SK-N-SH treated with all-trans-retinoic acid at 6 μM for 48 hours (cell line): ENCODE measurements around the gene MS4A1.

Source experiments
- ATAC-seq: fragments of 200-7000 bp; cut with Tn5 transposase; 3 replicates; pipeline ENCODE4 v1.9.1; 2020; ENCODE audit warnings: mild to moderate bottlenecking, moderate library complexity
- BACH2 ChIP-seq: fragments of 250-450 bp; sonication (Bioruptor Pico); IDR thresholded peaks from 2 replicates; pipeline ENCODE4 v1.9.0; 2021; ENCODE audit warnings: mild to moderate bottlenecking, borderline replicate concordance
- CSDC2 ChIP-seq: fragments of 250-450 bp; sonication (Bioruptor Pico); IDR thresholded peaks from 2 replicates; pipeline ENCODE4 v1.5.0; 2020; ENCODE audit warnings: mild to moderate bottlenecking, moderate library complexity
- CSRNP3 ChIP-seq: fragments of 250-450 bp; sonication (Bioruptor Pico); IDR thresholded peaks from 2 replicates; pipeline ENCODE4 v1.5.1; 2021; ENCODE audit warnings: mild to moderate bottlenecking, moderate library complexity
- GLIS3 ChIP-seq: fragments of 250-450 bp; sonication (Bioruptor Pico); IDR thresholded peaks from 2 replicates; pipeline ENCODE4 v1.5.0; 2020; ENCODE audit warnings: mild to moderate bottlenecking, moderate library complexity
- ISL1 ChIP-seq: fragments of 250-450 bp; sonication (Bioruptor Pico); IDR thresholded peaks from 2 replicates; pipeline ENCODE4 v2.1.2; 2022; ENCODE audit warnings: mild to moderate bottlenecking, moderate library complexity
- OSR1 ChIP-seq: fragments of 250-450 bp; sonication (Bioruptor Pico); IDR thresholded peaks from 2 replicates; pipeline ENCODE4 v1.8.0; 2022; ENCODE audit warnings: moderate library complexity, mild to moderate bottlenecking, inconsistent platforms
- PPARA ChIP-seq: fragments of 250-450 bp; sonication (Bioruptor Pico); IDR thresholded peaks from 2 replicates; pipeline ENCODE4 v1.5.0; 2020; ENCODE audit warnings: mild to moderate bottlenecking, borderline replicate concordance
- RARB ChIP-seq: fragments of 250-450 bp; sonication (Bioruptor Pico); IDR thresholded peaks from 2 replicates; pipeline ENCODE4 v1.8.0; 2021; ENCODE audit warnings: mild to moderate bottlenecking, moderate library complexity
- SNAI2 ChIP-seq: fragments of 250-450 bp; sonication (Bioruptor Pico); IDR thresholded peaks from 2 replicates; pipeline ENCODE4 v1.5.0; 2020; ENCODE audit warnings: mild to moderate bottlenecking, moderate library complexity
- TCF4 ChIP-seq: fragments of 250-450 bp; sonication (Bioruptor Pico); IDR thresholded peaks from 2 replicates; pipeline ENCODE4 v1.8.0; 2021; ENCODE audit warnings: mild to moderate bottlenecking, moderate library complexity, borderline replicate concordance
- TOX ChIP-seq: fragments of 250-450 bp; sonication (Bioruptor Pico); IDR thresholded peaks from 2 replicates; pipeline ENCODE4 v1.8.0; 2021; ENCODE audit warnings: mild to moderate bottlenecking, moderate library complexity, borderline replicate concordance
- ZC3H10 ChIP-seq: fragments of 250-450 bp; sonication (Bioruptor Pico); IDR thresholded peaks from 2 replicates; pipeline ENCODE4 v1.5.1; 2021; ENCODE audit warnings: mild to moderate bottlenecking, moderate library complexity
- ZFP3 ChIP-seq: fragments of 250-450 bp; sonication (Bioruptor Pico); IDR thresholded peaks from 2 replicates; pipeline ENCODE4 v1.5.0; 2020; ENCODE audit warnings: mild to moderate bottlenecking, moderate library complexity
- ZFP30 ChIP-seq: fragments of 450-650 bp; formaldehyde crosslinking; IDR thresholded peaks from 2 replicates; pipeline ENCODE4 v1.5.0; 2022; ENCODE audit warnings: mild to moderate bottlenecking, moderate library complexity
- ZNF565 ChIP-seq: fragments of 450-650 bp; formaldehyde crosslinking; conservative IDR thresholded peaks from 2 replicates; pipeline ENCODE4 v1.5.0; 2020; ENCODE audit warnings: low read depth, mild to moderate bottlenecking, moderate library complexity
- ZNF70 ChIP-seq: fragments of 450-650 bp; formaldehyde crosslinking; IDR thresholded peaks from 2 replicates; pipeline ENCODE4 v1.5.0; 2020; ENCODE audit warnings: mild to moderate bottlenecking, moderate library complexity
- ZNF8 ChIP-seq: fragments of 450-650 bp; formaldehyde crosslinking; IDR thresholded peaks from 2 replicates; pipeline ENCODE4 v1.5.0; 2020; ENCODE audit warnings: mild to moderate bottlenecking, moderate library complexity
- TF ChIP-seq, protein P1 (sequence below): fragments of 250-450 bp; sonication (Bioruptor Pico); IDR thresholded peaks from 2 replicates; pipeline ENCODE4 v1.8.0; 2020; ENCODE audit warnings: mild to moderate bottlenecking, moderate library complexity, borderline replicate concordance
- TF ChIP-seq, protein P2 (sequence below): fragments of 250-450 bp; sonication (Bioruptor Pico); IDR thresholded peaks from 2 replicates; pipeline ENCODE4 v1.5.0; 2020; ENCODE audit warnings: mild to moderate bottlenecking, moderate library complexity
- TF ChIP-seq, protein P3 (sequence below): fragments of 250-450 bp; sonication (Bioruptor Pico); IDR thresholded peaks from 2 replicates; pipeline ENCODE4 v1.5.1; 2020; ENCODE audit warnings: low read depth, mild to moderate bottlenecking, moderate library complexity

Gene MS4A1

GRCh38 chr11:60492488-60493009 lies 36.9 kb downstream of the MS4A1 start, which contains the start of gene MS4A12:
Gene MS4A12, plus strand, starts transcription at chr11:60492778. Its CDS starts 4,541 bp downstream, at chr11:60497319.
- TF ChIP-seq TOX (CRISPR knock-in tag): no peak
- TF ChIP-seq, protein P1, sequence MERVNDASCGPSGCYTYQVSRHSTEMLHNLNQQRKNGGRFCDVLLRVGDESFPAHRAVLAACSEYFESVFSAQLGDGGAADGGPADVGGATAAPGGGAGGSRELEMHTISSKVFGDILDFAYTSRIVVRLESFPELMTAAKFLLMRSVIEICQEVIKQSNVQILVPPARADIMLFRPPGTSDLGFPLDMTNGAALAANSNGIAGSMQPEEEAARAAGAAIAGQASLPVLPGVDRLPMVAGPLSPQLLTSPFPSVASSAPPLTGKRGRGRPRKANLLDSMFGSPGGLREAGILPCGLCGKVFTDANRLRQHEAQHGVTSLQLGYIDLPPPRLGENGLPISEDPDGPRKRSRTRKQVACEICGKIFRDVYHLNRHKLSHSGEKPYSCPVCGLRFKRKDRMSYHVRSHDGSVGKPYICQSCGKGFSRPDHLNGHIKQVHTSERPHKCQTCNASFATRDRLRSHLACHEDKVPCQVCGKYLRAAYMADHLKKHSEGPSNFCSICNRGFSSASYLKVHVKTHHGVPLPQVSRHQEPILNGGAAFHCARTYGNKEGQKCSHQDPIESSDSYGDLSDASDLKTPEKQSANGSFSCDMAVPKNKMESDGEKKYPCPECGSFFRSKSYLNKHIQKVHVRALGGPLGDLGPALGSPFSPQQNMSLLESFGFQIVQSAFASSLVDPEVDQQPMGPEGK (CRISPR knock-in tag): no peak
- no peak for TF ChIP-seq ZFP3
- no peak for TF ChIP-seq RARB
- TF ChIP-seq ISL1 (CRISPR knock-in tag): no peak
- no peak for TF ChIP-seq PPARA
- no peak for TF ChIP-seq ZC3H10 (CRISPR knock-in tag)
- TF ChIP-seq OSR1 (CRISPR knock-in tag): no peak
- TF ChIP-seq ZNF8 (CRISPR knock-in tag): no peak
- no peak for TF ChIP-seq ZNF565 (CRISPR knock-in tag)
- TF ChIP-seq CSDC2 (CRISPR knock-in tag): no peak
- TF ChIP-seq GLIS3 (CRISPR knock-in tag): no peak
- no peak for TF ChIP-seq TCF4 (CRISPR knock-in tag)
- no peak for TF ChIP-seq BACH2 (CRISPR knock-in tag)
- TF ChIP-seq CSRNP3 (CRISPR knock-in tag): no peak
- TF ChIP-seq, protein P2, sequence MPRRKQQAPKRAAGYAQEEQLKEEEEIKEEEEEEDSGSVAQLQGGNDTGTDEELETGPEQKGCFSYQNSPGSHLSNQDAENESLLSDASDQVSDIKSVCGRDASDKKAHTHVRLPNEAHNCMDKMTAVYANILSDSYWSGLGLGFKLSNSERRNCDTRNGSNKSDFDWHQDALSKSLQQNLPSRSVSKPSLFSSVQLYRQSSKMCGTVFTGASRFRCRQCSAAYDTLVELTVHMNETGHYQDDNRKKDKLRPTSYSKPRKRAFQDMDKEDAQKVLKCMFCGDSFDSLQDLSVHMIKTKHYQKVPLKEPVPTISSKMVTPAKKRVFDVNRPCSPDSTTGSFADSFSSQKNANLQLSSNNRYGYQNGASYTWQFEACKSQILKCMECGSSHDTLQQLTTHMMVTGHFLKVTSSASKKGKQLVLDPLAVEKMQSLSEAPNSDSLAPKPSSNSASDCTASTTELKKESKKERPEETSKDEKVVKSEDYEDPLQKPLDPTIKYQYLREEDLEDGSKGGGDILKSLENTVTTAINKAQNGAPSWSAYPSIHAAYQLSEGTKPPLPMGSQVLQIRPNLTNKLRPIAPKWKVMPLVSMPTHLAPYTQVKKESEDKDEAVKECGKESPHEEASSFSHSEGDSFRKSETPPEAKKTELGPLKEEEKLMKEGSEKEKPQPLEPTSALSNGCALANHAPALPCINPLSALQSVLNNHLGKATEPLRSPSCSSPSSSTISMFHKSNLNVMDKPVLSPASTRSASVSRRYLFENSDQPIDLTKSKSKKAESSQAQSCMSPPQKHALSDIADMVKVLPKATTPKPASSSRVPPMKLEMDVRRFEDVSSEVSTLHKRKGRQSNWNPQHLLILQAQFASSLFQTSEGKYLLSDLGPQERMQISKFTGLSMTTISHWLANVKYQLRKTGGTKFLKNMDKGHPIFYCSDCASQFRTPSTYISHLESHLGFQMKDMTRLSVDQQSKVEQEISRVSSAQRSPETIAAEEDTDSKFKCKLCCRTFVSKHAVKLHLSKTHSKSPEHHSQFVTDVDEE (CRISPR knock-in tag): no peak
- TF ChIP-seq SNAI2 (CRISPR knock-in tag): no peak
- no peak for ATAC-seq

DNA sequence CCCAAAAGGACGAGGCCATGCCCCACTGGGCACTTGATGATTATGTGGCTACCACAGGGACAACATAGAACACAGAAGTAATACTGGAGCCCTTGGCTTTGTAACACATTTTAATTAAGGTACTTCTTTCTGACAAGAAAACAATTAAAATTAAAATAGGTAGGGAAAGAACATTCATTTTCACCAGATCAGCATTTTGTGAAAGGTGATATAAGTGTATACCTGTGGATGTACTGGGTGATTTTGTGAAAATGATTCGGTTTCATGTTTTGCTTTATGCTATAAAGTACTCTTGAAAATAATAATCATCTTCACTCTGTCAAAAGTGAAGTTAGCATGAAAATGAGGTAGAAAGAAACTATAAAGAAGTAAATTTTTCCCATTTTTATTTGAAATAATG lies 37.8 kb downstream of the MS4A1 start:
- no peak for TF ChIP-seq RARB
- TF ChIP-seq ZNF70: no peak
- ATAC-seq: no peak

- TF ChIP-seq CSDC2 (CRISPR knock-in tag) (no peak), ZNF565 (CRISPR knock-in tag) (no peak), GLIS3 (CRISPR knock-in tag) (no peak), TCF4 (CRISPR knock-in tag) (no peak), CSRNP3 (CRISPR knock-in tag) (no peak), PPARA (no peak), TOX (CRISPR knock-in tag) (no peak), OSR1 (CRISPR knock-in tag) (no peak), RARB (no peak), ZFP30 (CRISPR knock-in tag) (no peak)
- TF ChIP-seq, protein P3, sequence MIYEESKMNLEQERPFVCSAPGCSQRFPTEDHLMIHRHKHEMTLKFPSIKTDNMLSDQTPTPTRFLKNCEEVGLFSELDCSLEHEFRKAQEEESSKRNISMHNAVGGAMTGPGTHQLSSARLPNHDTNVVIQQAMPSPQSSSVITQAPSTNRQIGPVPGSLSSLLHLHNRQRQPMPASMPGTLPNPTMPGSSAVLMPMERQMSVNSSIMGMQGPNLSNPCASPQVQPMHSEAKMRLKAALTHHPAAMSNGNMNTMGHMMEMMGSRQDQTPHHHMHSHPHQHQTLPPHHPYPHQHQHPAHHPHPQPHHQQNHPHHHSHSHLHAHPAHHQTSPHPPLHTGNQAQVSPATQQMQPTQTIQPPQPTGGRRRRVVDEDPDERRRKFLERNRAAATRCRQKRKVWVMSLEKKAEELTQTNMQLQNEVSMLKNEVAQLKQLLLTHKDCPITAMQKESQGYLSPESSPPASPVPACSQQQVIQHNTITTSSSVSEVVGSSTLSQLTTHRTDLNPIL: no peak
- TF ChIP-seq, protein P2 (CRISPR knock-in tag): no peak
- ATAC-seq: no peak
Observed at GRCh38 chr11:60498399-60498798, 42.8 kb downstream of the MS4A1 start.
